Stimulated activated CD8-positive, alpha-beta memory T cell treated with anti-CD3 and anti-CD28 coated beads, Interleukin-4, amount 100 ng/mL, for 4 hours (primary cell): ENCODE results near the gene ANKH.
A peak's percentile ranks its signal among the peaks of the same experiment; 100 is the strongest.
"Not testable (repeated sequence)": the region's sequence is repeated elsewhere in the genome, so short reads cannot be mapped to it uniquely, and the experiment has no call there.

Experiments used
- DNase-seq, 2 donors: peaks; one replicate each; pipeline ENCODE4 v3.0.0-alpha.2; 2020; ENCODE audit warnings: low read depth in 2 of 2, low spot score in 1 of 2

Gene ANKH

GRCh38 chr5:14830210-14831005 lies 41.2 kb downstream of the ANKH start:
- no peak for DNase-seq

DNA sequence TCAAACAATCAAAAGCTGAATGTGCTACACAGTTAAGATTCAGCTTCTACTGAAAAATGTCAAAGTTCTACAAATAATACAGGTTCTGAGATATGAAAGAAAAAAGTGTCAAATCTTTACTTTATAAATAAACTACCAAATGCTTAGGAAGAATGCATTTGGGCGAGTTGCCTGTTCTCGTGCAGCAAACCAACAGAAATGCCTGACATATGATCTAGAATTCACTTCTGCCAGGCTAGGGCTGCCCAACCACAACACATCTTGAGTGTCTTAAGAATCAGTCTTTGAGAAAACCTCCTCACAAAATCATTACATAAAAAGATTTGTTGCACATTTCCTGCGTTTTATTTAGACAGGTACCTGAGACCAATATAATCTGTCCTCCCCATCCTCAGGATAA lies 42.2 kb downstream of the ANKH start:
- no peak for DNase-seq

- no peak for DNase-seq
These were observed 44.9 kb downstream of the ANKH start for GRCh38 chr5:14826714-14827113.

DNA sequence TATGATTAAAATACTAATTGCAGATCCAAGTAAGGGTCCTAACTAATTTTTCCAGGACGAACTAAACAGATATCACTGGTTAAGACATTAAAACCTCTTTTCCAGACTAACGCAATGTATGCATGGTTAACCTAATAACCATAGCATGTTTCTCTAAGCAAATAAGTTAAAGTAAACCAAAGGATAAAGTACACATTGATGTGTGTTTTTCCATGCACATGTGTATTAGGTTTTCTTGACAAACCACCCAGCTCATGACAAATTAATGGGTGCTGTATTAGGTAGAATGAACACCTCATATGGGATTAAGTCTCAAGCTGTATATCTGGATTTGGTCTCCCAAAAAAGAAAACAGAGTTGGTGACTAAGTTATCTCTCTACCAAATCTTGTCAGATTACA lies 45.6 kb downstream of the ANKH start:
- no peak for DNase-seq

DNA sequence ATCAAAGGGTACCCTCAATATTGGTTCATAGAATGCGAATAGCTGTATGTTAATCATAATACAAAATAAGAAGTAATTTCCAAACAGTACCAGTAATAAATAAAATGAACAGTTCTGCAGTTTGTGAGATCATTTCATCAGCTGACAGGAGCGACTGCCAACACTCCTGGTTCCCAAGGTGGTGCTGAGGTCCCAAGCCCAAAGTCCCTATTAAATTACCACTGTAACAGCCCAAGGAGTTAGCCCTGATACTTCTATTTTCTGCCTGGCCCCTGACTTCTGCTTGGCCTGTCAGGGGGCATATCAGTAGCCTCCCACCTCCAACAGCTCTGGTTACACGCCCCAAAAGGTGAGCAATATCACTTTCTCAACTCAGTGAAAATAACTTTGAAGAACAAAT lies 47.1 kb downstream of the ANKH start:
- no peak for DNase-seq

- no peak for DNase-seq
These were observed 50.3 kb downstream of the ANKH start for GRCh38 chr5:14821100-14821845.

GRCh38 chr5:14818931-14819790 lies 52.4 kb downstream of the ANKH start:
- DNase-seq = no peak

DNA sequence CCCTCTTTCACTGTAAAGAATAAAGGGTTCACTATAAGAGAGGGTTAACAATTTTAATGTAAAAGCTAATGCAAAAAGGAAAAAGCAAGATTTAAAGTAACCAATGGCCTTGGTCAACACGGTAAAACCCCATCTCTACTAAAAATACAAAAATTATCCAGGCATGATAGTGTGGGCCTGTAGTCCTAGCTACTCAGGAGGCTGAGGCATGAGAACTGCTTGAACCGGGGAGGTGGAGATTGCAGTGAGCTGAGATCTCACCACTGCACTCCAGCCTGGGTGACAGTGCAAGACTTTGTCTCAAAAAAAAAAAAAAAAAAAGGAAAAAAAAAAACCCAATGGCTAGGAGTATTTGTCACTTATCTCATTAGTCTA lies 53.8 kb downstream of the ANKH start:
- not testable (repeated sequence) for DNase-seq

GRCh38 chr5:14816999-14817761 lies 54.4 kb downstream of the ANKH start:
- no peak for DNase-seq

DNA sequence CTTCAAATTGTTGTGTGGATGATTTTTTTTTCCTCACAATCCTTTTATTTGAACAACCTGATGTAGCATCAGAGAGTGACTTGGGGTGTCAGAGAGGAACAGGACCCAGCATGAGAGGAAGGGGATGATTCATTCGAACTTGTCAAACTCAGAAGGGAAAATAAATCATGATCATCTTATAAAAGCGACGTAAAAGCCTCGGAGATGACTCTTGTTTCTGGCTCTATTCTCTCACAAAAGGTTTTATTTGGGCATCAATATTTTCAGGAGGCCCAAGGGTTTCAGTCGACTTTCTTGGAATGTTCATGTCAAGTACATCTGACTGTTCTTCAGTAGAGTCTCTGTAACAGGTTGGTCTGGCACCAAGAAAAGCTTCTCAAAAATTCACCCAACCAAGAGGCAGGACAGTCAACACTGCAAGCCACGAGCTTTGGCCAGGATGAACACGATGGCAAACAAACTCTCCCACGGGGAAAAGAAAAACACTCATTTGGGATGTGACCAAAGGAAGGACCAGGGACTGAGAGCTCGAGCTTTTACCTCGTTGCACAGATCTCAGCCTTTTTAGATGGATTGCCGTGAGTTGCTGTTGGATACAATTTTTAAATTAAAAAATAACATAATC lies 55.1 kb downstream of the ANKH start:
- no peak for DNase-seq

DNA sequence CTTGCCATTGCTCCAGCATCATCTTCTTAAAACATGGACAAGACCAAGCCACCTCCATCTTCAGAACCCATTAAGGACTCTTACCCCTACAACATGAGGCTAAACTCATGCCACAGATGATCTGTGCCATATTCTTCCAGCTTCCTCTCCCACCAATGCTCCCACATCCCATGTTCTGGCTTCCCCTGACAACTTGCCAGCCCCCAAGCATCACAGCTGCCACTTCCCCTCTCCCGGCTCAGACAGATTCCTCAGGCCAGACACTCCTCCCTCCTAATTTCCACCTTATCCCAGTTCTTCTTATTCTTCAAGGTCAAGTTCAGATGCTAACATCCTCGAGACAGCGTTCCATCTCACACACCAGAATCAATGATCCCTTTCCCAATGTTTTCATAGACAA lies 57.8 kb downstream of the ANKH start:
- DNase-seq = no peak

GRCh38 chr5:14812166-14812565 lies 59.4 kb downstream of the ANKH start:
- no peak for DNase-seq

GRCh38 chr5:14810928-14811572 lies 60.5 kb downstream of the ANKH start:
- no peak for DNase-seq

DNA sequence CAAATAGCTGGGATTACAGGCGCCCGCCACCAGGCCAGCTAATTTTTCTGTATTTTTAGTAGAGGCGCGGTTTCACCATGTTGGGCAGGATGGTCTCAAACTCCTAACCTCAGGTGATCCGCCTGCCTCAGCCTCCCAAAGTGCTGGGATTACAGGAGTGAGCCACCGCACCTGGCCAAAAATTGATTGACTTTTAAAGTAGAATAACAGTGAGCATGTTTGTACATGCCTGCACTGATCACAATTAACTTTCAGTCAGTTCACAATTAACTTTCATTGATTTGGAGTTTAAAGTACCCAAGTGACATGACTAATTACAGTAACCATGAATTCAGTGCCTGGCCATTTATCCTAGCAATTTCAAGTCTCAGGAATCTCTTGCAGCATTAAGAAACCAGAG lies 61.3 kb downstream of the ANKH start:
- DNase-seq = no peak

- DNase-seq = peak; percentile 33 to 57
These were observed 62.0 kb downstream of the ANKH start for GRCh38 chr5:14809369-14810155.

GRCh38 chr5:14807471-14807870 lies 64.1 kb downstream of the ANKH start:
- DNase-seq = no peak

GRCh38 chr5:14806456-14806855 lies 65.1 kb downstream of the ANKH start:
- no peak for DNase-seq

DNA sequence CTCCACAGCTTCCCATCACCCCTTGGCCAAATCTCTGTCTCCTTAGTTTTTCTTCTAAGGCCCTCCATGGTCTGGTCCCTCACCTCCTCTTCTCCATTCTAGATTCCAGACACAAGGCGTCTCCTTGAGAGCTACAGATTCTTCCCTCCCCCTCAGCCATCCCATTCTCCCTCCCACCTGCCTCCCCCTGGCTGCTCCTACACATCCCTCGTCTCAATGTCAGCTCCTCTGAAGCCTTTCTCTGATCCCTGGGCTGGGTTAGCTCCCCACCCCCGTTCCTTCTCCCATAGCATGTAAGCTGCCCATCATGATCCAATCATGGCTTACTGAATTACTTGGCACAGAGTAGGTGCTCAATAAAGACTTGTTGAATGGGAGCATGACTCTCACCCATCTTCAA lies 69.0 kb downstream of the ANKH start:
- no peak for DNase-seq

DNA sequence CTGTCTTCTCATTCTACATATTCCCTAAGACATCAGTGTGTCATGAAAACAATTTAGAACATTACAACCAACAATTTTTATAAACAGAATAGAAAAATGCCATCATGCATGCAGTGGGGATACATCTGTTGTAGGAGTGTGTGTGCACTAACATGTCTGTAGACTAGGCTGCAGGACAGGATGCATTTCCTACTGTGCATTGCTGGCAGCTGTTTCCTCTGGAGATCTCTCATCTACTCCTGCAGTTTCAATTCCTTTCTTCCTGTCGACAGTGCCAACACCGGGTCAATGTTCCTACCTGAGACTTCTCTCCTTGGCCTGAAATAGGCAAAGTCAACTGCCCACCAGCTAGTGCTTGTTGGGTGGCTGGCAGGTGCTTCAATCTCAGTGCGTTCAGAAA lies 69.8 kb downstream of the ANKH start:
- no peak for DNase-seq
